Measurements from ENCODE around the gene RNF20. TPM values are rescaled to one million over a fixed set of nuclear protein-coding genes. Genes with fewer than 3 reads are reported as not detected.
"Not testable (repeated sequence)": the region's sequence is repeated elsewhere in the genome, so short reads cannot be mapped to it uniquely, and the experiment has no call there.

Gene RNF20
- total and polyA plus RNA-seq, 2 donors: 28.6 to 33.2 TPM

DNA sequence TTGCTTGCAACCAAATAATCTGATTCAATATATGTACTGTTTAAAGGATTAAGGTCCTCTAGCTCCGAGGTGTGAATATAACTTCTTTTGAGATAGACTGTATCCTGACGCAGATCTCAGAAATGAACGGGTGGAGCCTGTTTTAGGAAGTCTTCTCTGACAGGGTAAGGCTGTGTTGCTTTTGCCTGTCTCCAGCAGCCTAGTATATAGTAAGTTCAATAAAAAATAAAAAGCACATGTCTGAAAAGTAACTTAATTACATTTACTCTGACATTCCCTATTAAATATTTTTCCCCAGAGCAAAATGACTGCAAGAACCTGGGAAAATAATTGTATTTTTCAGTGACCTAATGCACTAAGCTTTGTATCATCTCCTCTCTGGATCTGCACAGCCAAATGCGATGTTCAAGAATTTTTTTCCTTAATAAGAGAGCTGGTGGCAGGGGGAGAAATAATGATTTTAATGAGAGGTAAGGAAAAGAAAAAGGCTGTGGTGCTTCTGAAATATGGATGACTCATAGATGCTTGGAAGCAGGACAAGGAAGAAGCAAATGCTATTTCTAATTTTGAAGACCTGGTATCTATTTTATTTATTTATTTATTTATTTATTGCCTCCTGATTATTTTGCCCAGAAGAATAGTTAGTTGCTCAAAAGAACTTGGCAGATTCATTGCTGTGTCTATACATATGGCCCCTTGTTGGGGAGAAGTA lies 53.8 kb downstream of the RNF20 start:
- 82% methylated on average over 4 of the region's 4 CpGs for WGBS
- H3K27ac ChIP-seq (ENCODE audit: low read depth): no peak overlapping the region
- no peaks in the 10 kb centered on the region for H3K4me1 ChIP-seq (ENCODE audit: insufficient read depth)
- H3K4me3 ChIP-seq (ENCODE audit: low read depth, low read length): no peak overlapping the region
- no peaks in the 10 kb centered on the region for H3K36me3 ChIP-seq (ENCODE audit: insufficient read depth)
- no peak for DNase-seq (ENCODE audit: extremely low spot score)

DNA sequence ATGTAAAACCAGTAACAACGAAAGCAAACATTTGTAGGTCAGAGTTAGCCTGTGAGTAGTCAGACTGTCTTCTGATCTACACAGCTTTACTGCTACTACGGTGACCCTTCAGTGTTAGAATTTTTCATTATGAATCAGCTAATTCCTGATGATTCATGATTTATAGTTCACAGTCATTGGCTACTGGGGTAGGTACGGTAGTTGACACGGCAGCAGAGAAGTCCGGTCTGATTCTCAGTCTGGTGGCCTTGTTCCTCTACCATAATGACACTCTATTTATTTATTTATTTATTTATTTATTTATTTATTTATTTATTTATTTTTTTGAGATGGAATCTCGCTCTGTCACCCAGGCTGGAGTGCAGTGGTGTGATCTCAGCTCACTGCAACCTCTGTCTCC lies 56.4 kb downstream of the RNF20 start:
- WGBS: 87% methylated on average over 6 of the region's 6 CpGs
- not testable (repeated sequence) for DNase-seq (ENCODE audit: extremely low spot score); H3K27ac ChIP-seq (ENCODE audit: low read depth); H3K36me3 ChIP-seq (ENCODE audit: insufficient read depth); H3K4me3 ChIP-seq (ENCODE audit: low read depth, low read length); H3K4me1 ChIP-seq (ENCODE audit: insufficient read depth)

DNA sequence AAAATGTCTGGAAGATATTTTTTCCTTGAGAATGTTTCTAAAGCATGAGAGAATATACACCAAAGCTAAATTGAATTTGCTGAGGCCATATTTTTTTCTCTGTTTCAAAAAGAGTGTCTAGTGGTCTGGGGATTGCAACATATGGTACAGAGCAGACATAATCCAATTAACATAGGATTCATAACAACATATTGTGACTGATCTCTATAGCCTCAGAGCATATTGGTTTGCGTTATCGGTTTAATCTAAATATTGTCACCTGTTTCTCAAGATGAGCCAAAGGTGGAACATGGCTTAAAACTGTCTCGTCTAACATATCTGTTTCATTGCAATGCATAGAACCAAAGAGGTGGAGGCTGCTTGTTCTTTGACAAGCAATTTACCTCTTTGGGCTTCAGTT lies 57.2 kb downstream of the RNF20 start:
- Histone ChIP-seq H3K27ac (ENCODE audit: low read depth) (no peak overlapping the region), H3K4me1 (ENCODE audit: insufficient read depth) (no peaks in the 10 kb centered on the region), H3K36me3 (ENCODE audit: insufficient read depth) (no peaks in the 10 kb centered on the region), H3K4me3 (ENCODE audit: low read depth, low read length) (no peak overlapping the region)
- no peak for DNase-seq (ENCODE audit: extremely low spot score)
- WGBS: 90% methylated on average over 3 of the region's 3 CpGs

DNA sequence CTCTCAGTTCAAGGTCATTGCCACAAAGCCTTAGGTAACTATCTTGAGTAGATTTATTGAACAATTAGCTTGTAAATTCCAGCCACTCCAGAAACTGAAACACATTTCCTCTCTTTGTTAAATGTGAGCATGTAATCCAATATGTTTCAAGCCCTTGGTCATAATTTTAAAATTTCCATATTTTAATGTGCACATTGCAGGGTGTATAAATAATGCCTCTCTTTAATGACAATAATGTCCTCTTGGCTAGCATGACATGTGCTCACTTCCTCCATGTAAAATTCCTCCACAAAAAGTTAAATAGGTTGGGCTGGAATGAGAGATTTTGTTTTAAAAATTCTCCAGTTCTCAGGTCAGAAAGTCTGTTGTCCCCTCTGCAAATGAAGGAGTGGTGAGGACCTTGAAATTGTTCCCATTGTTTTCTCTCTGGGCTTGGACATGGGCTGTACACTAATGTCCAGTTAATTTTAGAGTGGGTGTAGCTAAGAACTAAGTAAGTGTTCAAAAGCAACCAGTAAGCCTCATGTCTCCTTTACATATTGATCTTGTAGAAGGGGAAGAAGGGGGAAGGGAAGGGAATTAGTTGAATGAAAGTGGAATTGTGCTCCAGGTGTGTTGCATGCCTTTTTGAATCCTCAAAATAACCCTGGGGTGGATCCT lies 58.3 kb downstream of the RNF20 start:
- H3K4me1 ChIP-seq (ENCODE audit: insufficient read depth): no peaks in the 10 kb centered on the region
- no peak overlapping the region for H3K4me3 ChIP-seq (ENCODE audit: low read depth, low read length)
- no peak overlapping the region for H3K27ac ChIP-seq (ENCODE audit: low read depth)
- no peak for DNase-seq (ENCODE audit: extremely low spot score)
- H3K36me3 ChIP-seq (ENCODE audit: insufficient read depth): no peaks in the 10 kb centered on the region

DNA sequence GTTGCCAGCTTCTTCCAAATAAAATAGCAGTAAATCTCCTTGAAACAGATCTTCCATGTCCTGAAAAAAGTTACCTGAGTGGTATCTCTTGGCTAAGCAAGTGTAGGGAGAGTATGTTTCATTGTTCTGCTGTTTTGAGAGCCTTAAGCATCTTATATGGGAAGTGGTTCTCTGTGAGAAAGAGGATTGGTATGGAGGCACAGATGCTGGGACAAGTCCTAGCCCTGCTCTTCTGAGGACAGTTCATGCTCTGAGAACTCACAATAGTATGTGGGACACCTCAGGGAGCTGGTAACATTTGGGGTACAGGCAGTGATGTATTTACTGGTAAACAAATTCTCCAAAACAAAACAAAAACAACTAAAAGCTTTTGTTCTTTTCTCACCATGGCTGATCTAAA lies 59.1 kb downstream of the RNF20 start:
- no peak overlapping the region for H3K27ac ChIP-seq (ENCODE audit: low read depth)
- no peaks in the 10 kb centered on the region for H3K36me3 ChIP-seq (ENCODE audit: insufficient read depth)
- no peak for DNase-seq (ENCODE audit: extremely low spot score)
- no peaks in the 10 kb centered on the region for H3K4me1 ChIP-seq (ENCODE audit: insufficient read depth)
- no peak overlapping the region for H3K4me3 ChIP-seq (ENCODE audit: low read depth, low read length)

DNA sequence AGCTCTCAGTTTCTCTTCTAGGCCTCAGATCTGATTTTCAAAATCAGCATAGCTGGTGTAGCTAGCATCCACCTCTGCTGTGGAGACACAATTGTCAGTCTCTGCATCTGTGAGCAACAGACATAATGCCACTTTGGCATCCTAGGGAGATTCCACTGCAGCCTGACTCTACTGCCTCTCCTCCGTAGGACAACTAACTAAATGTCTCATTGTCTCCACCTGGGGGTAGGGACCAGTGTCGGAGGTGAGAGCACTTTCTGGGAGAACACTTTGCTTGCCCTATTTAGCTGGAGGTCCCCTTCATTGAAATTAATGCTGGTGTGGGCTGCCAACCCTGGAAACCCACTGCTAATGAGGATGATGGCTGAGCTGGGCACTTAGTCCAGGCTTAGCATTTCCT lies 59.7 kb downstream of the RNF20 start:
- Histone ChIP-seq H3K4me3 (ENCODE audit: low read depth, low read length) (no peak overlapping the region), H3K36me3 (ENCODE audit: insufficient read depth) (no peaks in the 10 kb centered on the region), H3K4me1 (ENCODE audit: insufficient read depth) (no peaks in the 10 kb centered on the region), H3K27ac (ENCODE audit: low read depth) (no peak overlapping the region)
- DNase-seq (ENCODE audit: extremely low spot score): no peak
- WGBS: 74% methylated on average over 2 of the region's 2 CpGs

DNA sequence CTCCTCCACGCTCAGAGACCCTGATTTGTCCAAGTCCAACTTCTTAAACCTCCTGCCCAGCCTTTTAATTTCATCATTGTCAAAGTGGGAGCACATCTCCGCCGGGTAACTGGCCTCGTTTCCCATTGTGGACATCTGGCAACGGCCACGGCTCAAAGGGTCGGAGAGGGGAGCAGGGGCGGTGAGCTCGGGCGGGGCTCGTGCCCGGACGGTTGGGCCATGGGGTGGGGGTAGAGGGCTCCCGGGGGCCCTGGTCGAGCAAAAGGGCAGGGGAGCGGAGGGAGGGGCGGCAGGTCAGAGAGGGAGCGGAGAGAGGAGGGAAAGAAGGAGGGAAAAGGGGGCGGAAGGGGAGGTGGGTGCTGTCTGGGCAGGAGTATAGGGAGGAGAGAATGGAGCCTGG lies 61.1 kb downstream of the RNF20 start, which contains the start of gene PPP3R2:
Gene PPP3R2, minus strand, starts transcription at position 174 of the 400 bp plus-strand sequence. Its CDS starts 48 bp downstream, at position 126.
- H3K4me3 ChIP-seq (ENCODE audit: low read depth, low read length): no peak within 1 kb of the TSS
- H3K36me3 ChIP-seq (ENCODE audit: insufficient read depth): no peaks in the 10 kb centered on the region
- no peak within 1 kb of the TSS for H3K27ac ChIP-seq (ENCODE audit: low read depth)
- DNase-seq (ENCODE audit: extremely low spot score): no peak
- no peaks in the 10 kb centered on the region for H3K4me1 ChIP-seq (ENCODE audit: insufficient read depth)
- 92% methylated on average over 19 of the region's 19 CpGs for WGBS

DNA sequence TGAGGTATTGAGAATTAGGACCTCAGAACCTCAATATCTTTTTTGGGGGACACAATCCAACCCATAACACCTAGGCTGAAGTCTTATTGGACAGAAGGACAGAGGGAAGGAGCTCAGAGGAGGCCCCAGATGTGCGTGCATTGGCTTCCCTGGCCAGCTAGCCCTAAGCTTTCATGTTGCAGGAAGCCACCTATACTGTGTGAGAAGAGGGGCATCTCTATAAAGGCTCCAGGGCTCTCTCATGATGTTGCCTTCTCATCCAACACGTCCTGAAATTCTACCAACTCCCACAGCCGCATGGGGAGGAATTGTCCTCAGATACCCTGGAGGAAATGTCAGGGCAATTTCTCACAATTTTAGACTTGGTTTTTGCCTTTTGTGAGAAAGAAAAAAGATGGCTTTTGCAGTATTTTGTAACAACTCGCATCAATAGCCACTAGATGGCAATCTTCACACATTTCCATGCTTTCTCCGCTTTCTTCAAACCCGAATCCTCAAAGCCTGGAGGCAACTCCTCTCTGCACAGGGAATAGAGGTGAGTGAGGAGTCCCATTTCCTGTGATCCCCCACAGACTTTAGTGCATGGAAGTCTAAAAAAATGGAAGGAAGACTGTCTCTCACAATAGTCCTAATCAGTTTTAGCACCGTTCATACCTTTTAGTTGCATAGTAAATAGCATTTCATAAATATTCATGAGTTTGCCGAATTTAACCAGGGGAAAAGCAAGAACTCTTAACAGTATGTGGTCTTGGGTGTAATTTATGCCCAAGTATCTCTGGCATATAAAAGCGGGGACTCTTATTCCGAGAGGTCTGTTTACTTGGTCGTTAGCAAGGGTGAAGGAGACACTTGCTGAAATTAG lies 68.5 kb downstream of the RNF20 start:
- Histone ChIP-seq H3K27ac (ENCODE audit: low read depth) (no peak overlapping the region), H3K4me1 (ENCODE audit: insufficient read depth) (no peaks in the 10 kb centered on the region), H3K4me3 (ENCODE audit: low read depth, low read length) (no peak overlapping the region), H3K36me3 (ENCODE audit: insufficient read depth) (no peaks in the 10 kb centered on the region)
- DNase-seq (ENCODE audit: extremely low spot score): peak; percentile 47
- 20% methylated on average over 11 of the region's 11 CpGs for WGBS

DNA sequence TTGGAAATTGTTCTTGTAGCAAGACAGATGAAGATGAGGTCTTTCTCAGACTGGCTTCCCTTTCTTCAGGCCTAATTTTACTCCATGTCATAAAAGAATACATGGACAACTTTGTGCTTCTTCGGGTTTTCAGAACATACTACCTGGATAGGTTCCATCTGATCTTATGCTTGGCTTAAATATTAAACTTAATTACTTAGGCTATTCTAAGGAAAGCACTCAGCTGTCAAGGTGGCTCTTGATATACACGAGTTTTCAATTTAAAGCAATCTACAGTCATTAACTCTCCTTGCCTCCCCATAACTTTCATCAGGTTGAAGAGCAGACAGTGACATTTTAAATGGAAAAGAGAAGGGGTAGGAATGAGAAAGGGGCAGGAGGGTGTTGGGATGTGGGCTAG lies 70.6 kb downstream of the RNF20 start:
- Histone ChIP-seq H3K27ac (ENCODE audit: low read depth) (no peak overlapping the region), H3K4me3 (ENCODE audit: low read depth, low read length) (no peak overlapping the region), H3K36me3 (ENCODE audit: insufficient read depth) (no peaks in the 10 kb centered on the region), H3K4me1 (ENCODE audit: insufficient read depth) (no peaks in the 10 kb centered on the region)
- no peak for DNase-seq (ENCODE audit: extremely low spot score)
- WGBS: 63% methylated on average over 2 of the region's 2 CpGs

DNA sequence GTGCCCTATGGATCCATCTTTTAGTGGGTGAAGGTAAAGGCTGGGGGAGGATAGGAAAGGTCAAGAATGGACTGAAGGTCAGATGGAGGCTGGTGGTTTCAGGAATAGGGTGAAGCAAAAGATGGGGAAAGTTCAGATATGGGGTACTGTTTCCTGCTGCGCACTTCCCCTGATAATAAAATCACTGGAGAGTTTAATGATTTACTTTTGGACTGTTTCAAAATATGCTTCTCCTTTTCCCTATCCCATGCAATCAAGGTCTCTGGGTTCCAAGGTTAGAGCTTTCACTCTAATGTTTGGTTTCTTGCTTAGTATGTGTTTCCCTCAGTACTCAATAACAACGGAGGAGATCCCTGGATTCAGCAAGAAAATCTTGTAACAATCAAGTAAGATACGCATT lies 71.9 kb downstream of the RNF20 start:
- Histone ChIP-seq H3K4me3 (ENCODE audit: low read depth, low read length) (no peak overlapping the region), H3K36me3 (ENCODE audit: insufficient read depth) (no peaks in the 10 kb centered on the region), H3K27ac (ENCODE audit: low read depth) (no peak overlapping the region), H3K4me1 (ENCODE audit: insufficient read depth) (no peaks in the 10 kb centered on the region)
- WGBS: 83% methylated on average over 3 of the region's 3 CpGs
- no peak for DNase-seq (ENCODE audit: extremely low spot score)

Small RNAs within 50 kb of the gene (small RNA-seq; reads per million reads assigned to genes)
- gene AL353621.1: not detected

Other genes with a start within 250 kb of the RNF20 start
- gene BAAT, start 148.8 kb upstream of the RNF20 start, total RNA-seq: not detected
- gene BAAT, start 148.8 kb upstream of the RNF20 start, polyA plus RNA-seq: 0.06 TPM
- gene MRPL50, start 135.2 kb upstream of the RNF20 start, total RNA-seq: 26.6 TPM
- 8.3 TPM for gene MRPL50, start 135.2 kb upstream of the RNF20 start, polyA plus RNA-seq
- gene ZNF189, start 135.0 kb upstream of the RNF20 start, total RNA-seq: 48.3 TPM
- gene ZNF189, start 135.0 kb upstream of the RNF20 start, polyA plus RNA-seq: 9.6 TPM
- gene ALDOB, start 98.1 kb upstream of the RNF20 start, total RNA-seq: not detected
- gene ALDOB, start 98.1 kb upstream of the RNF20 start, polyA plus RNA-seq: 1.2 TPM
- gene PPP3R2, start 61.1 kb downstream of the RNF20 start, total RNA-seq: 0.21 TPM
- gene PPP3R2, start 61.1 kb downstream of the RNF20 start, polyA plus RNA-seq: not detected
- 0.79 TPM for gene GRIN3A, start 204.8 kb downstream of the RNF20 start, total RNA-seq
- 0.09 TPM for gene GRIN3A, start 204.8 kb downstream of the RNF20 start, polyA plus RNA-seq

Measured in urinary bladder (tissue), 4 donors.